HG03039 (cell line): ENCODE measurements around the gene ITPR1.

Experiments used
- ATAC-seq: cut with Tn5 transposase; IDR thresholded peaks from one replicate; pipeline ENCODE4 v1.9.1; 2021; ENCODE audit warnings: mild to moderate bottlenecking, moderate library complexity; ENCODE audit not compliant: unreplicated experiment

The ITPR1 gene

DNA sequence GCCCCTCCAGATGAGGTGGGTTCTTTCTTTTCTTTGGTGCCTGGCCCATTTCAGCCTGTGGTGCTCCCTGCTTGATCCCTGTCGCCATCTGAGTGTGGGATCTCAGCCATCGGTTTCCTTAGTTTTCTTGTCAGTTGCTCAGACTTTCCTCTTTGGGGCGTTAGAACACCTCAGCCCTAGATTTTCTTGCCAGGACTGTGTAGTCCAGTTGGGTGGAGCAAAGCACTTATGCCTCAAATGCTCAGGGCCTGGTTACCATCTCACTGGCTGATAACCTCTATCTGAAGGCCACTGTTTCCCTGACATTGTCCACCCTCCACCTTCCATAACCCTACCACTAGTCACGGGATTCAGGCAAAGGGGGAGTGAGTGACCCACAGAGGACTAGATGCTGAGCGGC lies 277.4 kb downstream of the ITPR1 start:
- ATAC-seq, result no peak

GRCh38 chr3:4771243-4771642 lies 278.1 kb downstream of the ITPR1 start:
- ATAC-seq, result no peak

GRCh38 chr3:4772171-4772804 lies 279.1 kb downstream of the ITPR1 start:
- no peak for ATAC-seq

- no peak for ATAC-seq
These were observed 279.7 kb downstream of the ITPR1 start for GRCh38 chr3:4772858-4773257.

DNA sequence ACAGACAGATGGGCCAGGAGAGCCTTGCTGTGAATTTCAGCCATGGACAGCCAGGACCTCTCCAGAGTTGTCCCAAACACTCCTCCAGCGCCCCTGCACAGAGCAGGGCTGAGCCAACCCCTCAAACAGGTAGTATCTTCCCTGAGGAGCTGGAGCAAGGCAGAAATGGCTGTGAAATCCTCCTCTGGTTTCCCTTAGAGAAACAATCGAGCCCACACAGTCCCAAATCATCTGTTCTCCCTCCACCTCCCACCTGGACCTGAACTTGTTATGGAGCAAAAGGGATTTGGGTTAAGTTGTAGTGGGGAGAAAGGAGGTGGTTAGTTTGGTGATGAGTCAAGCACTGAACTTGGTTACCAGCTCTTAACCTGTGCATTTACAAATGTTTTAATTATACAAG lies 280.4 kb downstream of the ITPR1 start:
- ATAC-seq, result no peak

- ATAC-seq, result no peak
These were observed 281.4 kb downstream of the ITPR1 start for GRCh38 chr3:4774531-4774930.

GRCh38 chr3:4776399-4776979 lies 283.3 kb downstream of the ITPR1 start:
- ATAC-seq, result peak; percentile 16

GRCh38 chr3:4776980-4777581 lies 283.9 kb downstream of the ITPR1 start:
- peak; percentile 77 for ATAC-seq

DNA sequence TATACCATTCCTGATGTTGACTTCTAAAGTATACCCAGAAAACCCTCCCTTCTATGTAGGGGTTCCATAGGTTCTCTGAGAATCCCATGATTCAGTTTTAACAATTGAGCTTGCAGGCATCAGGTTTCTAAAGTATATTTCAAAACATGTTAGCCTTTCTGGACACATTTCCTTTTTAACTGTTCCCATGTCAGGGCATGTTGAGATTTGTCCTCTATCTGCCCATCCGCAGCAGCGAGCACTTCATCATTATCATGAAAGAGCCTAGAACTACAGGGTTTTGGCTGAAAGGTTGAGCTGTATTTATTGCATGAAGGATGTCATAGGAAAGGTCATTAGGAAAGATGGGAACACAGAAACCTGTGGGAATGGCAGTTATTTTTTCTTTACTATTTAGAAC lies 285.0 kb downstream of the ITPR1 start:
- ATAC-seq, result no peak

DNA sequence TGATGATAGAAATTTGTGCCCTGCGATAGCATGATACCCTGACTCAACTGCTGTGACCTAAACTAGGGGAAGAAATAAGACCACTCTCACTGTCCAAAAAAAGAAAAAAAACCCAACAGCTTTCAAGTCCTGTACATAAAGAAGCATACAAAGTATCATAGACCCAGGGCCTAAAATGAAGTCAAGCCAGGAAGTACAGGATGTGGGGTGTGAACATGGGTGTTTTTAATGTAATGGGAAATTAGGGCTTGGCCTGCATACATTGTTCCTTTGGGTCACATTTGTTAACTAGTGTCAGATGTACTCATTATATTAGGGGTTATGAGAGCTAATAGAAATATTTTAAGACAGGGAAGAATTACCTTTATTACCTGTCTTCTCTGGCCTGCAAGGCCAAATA lies 285.6 kb downstream of the ITPR1 start:
- ATAC-seq, result no peak

DNA sequence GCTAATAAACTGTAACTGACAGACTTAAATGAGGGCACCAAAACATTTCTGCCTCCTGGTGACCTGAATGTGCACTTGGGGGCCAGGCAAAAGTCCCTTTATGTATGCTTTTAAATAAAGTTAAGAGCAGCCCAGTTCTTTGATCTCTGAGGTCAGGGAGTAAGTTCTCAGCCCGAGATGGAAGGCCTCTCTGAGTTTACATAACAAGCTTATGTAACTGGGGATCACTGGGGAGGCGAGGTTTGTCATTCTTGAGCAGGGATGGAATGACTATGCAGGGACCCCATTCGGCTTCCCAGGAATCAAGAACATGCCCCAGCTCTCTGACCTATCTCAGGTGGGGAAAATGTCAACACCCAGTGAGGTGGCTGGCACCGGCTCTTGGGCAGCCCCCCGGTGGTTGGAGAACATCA lies 287.4 kb downstream of the ITPR1 start:
- no peak for ATAC-seq

- no peak for ATAC-seq
These were observed 288.9 kb downstream of the ITPR1 start for GRCh38 chr3:4782095-4782494.

- no peak for ATAC-seq
These were observed 292.4 kb downstream of the ITPR1 start for GRCh38 chr3:4785551-4785950.

DNA sequence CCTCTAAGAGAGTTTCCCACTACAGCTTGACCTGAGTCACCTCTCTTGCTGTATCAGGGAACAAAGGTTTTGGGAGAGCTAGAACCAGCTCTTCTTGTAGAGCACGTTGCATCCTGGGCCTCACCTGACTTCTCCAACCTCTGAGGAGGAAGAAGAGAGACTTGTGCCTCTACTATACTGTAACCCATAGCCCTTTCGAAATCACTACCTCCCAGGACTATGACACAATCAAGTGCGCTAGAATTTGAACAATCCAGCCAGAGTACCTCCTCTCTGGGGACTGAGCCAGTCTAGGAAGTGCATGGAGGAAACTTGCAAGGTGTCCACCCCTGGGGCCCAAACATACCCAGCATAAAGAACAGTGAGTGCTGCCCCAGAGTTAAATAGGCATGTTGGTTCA lies 293.3 kb downstream of the ITPR1 start:
- no peak for ATAC-seq

DNA sequence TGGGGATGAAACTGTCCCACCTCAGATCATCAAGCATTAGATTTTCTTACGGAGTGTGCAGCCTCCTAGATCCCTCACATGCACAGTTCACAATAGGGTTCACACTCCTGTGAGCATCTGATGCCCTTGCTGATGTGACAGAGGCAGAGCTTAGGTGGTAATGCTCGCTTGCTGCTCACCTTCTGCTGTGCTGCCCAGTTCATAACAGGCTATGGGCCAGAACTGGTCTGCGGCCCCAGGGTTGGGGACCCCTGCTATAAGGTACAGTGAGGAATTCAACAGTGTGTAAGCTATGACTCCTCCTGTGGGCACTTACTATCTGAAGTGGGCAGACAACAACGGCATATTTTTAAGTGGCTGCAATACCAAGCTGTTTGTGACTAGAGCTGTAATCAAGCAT lies 298.2 kb downstream of the ITPR1 start:
- no peak for ATAC-seq

DNA sequence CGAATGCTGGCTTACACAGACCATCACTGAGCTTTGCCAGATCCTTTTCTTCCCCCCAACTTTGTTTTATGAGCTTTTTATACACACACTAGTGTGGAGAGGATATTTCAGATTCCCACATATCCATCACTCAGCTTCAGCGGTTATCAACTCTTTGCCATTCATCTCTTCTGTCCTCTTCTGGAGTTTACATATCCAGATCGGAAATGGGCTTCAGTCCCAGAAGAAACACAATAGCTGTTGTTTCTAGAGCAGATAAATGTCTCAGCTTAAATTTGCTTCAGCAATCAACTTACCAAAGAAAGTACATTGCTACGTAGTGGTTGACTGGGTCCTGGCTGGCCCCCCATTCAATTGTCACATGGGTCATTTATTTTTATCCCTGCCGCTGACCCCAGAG lies 300.2 kb downstream of the ITPR1 start:
- no peak for ATAC-seq

GRCh38 chr3:4794331-4794730 lies 301.2 kb downstream of the ITPR1 start:
- ATAC-seq, result no peak

- ATAC-seq, result no peak
These were observed 301.6 kb downstream of the ITPR1 start for GRCh38 chr3:4794798-4795197.

GRCh38 chr3:4795905-4796304 lies 302.8 kb downstream of the ITPR1 start:
- ATAC-seq, result no peak

DNA sequence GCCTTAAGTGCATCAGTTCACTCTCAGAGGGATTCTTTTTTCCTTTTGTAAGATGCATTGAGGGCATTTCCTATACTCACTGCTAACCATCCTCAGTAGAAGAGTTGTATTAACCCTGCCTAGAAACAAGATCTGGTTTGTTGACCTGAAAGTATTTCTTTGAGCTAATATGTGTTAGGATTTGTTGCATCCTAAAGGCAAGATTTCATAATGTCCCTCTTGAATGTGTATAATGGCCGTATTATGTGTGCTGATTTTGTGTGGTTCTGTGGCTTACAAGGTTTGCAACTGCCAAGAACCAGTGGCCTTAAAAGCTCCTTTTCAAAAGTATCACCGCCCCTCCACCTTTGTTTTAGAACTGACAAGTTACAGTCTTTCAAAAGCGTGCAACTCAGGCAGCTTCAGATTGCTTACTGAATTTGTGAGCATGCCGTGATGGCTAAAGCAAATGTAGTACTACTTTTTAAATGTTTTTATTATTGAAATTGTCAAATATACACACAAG lies 304.1 kb downstream of the ITPR1 start:
- ATAC-seq, result no peak

DNA sequence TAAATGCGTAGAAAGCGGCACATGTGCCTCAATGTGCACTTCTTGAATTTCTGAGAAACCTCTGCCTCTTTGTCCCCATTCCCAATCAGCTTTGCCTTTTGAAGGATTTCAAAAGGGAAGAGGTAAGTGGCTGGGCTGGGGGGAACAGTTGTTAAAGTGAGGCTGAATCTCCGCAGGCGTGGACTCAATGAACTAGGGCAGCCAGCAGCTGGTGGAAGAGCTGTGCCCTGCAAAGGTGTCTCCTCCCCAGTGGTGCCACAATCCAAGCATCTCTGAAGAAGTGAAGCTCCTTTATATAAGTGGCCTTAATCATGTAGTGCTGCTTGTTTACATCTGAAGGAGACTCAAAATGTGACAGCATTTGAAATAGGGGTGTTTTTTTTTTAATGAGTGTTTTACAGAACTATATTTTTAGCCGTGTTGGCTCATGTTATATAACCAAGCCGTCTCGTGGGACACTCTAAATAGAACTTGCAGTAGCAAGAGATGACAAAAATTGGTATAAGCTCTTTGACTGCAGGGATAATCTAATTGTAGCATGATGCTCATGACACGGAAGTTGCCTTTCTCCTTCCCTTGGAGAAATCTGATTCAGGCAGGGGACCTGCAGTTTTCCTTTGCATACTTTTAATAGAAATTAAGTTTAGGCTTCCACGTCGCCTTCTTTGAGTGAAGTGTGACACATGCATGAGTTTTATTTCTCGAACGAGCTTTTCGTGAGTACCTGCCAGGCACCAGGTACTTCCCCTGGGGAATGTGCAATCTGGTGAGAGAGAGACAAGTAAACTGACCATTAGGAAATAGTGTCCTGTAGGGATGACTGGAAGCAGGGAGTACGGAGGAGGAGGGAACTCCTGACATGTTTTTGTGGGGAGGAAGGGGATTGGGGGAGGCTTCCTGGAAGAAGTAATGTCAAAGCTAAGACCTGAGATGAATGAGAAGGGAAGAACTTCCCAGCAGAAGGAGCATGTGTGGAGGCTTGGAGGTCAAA lies 306.4 kb downstream of the ITPR1 start:
- no peak for ATAC-seq
